HG02943 (cell line): ENCODE results near the gene TGFB1.
"Not testable (repeated sequence)": the region's sequence is repeated elsewhere in the genome, so short reads cannot be mapped to it uniquely, and the experiment has no call there.

Experiments
- ATAC-seq: cut with Tn5 transposase; IDR thresholded peaks from one replicate; pipeline ENCODE4 v1.9.1; 2021; ENCODE audit warnings: mild to moderate bottlenecking, low read depth, moderate library complexity; ENCODE audit not compliant: unreplicated experiment

TGFB1 gene

GRCh38 chr19:41304706-41305483, 48.8 kb downstream of the TGFB1 start:
- no peak for ATAC-seq

- ATAC-seq: no peak
Measured at GRCh38 chr19:41303954-41304353, 49.8 kb downstream of the TGFB1 start.

- no peak for ATAC-seq
Measured at GRCh38 chr19:41302624-41303351, 50.9 kb downstream of the TGFB1 start.

- ATAC-seq: no peak
Measured at GRCh38 chr19:41300555-41300954, 53.2 kb downstream of the TGFB1 start.

- ATAC-seq: no peak
Measured at GRCh38 chr19:41299755-41300089, 54.0 kb downstream of the TGFB1 start.

GRCh38 chr19:41299046-41299754, 54.5 kb downstream of the TGFB1 start:
- ATAC-seq: no peak

GRCh38 chr19:41298348-41298964, 55.3 kb downstream of the TGFB1 start:
- ATAC-seq: peak; percentile 31

- peak; percentile 67 for ATAC-seq
Measured at GRCh38 chr19:41297628-41298347, 55.9 kb downstream of the TGFB1 start.

- ATAC-seq: no peak
Measured at GRCh38 chr19:41296433-41296871, 57.3 kb downstream of the TGFB1 start.

GRCh38 chr19:41295499-41295898, 58.2 kb downstream of the TGFB1 start:
- no peak for ATAC-seq

GRCh38 chr19:41294393-41294792, 59.3 kb downstream of the TGFB1 start:
- no peak for ATAC-seq

GRCh38 chr19:41289814-41290213, 63.9 kb downstream of the TGFB1 start:
- ATAC-seq: not testable (repeated sequence)

- ATAC-seq: no peak
Measured at GRCh38 chr19:41288673-41289530, 64.8 kb downstream of the TGFB1 start.
